Measurements from ENCODE around the gene TEX53.
A peak's percentile ranks its signal among the peaks of the same experiment; 100 is the strongest.

The TEX53 gene

DNA sequence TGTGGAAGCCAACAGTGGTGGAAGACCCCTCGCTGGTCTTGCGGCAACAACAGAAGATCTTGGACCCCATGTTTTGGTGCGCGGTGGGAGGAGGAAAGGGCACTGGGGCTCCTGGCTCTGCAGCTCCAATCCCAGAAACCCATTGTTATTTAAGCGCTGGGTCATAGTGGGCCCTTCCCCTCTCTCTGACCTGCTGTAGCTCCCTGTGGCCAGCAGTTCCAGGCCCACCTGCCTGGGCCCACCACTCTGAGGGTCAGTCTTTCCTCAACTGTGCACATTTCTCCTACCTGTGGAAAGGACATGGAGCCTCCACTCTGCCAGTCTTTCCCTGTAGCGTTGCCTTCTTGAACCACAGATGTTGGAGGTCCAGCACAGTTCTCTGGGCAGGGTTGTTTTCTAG lies at the start of gene TEX53:
Gene TEX53, minus strand, starts transcription at position 101 of the 400 bp plus-strand sequence. Its CDS starts 31 bp downstream, at position 70.
- Histone ChIP-seq H3K4me2 (ENCODE audit: low read length) (no peak within 1 kb of the TSS), H3K9me3 (ENCODE audit: insufficient read depth, low read length) (no peaks in the 10 kb centered on the region), H2AFZ (ENCODE audit: low read depth, low read length) (no peak within 1 kb of the TSS), H4K20me1 (ENCODE audit: insufficient read depth, low read length) (no peaks in the 10 kb centered on the region), H3K79me2 (ENCODE audit: low read length) (no peaks in the 10 kb centered on the region), H3K36me3 (replicated peaks; ENCODE audit: low read depth, low read length) (peaks cover 13% of the 10 kb centered on the region), H3K27ac (ENCODE audit: low read length) (no peak within 1 kb of the TSS), H3K27me3 (ENCODE audit: low read depth, low read length) (no peaks in the 10 kb centered on the region), H3K9ac (ENCODE audit: low read length) (no peak within 1 kb of the TSS), H3K4me3 (ENCODE audit: low read length) (no peak within 1 kb of the TSS), H3K4me1 (ENCODE audit: low read length) (peaks cover 13% of the 10 kb centered on the region)
- TF ChIP-seq, protein P1, sequence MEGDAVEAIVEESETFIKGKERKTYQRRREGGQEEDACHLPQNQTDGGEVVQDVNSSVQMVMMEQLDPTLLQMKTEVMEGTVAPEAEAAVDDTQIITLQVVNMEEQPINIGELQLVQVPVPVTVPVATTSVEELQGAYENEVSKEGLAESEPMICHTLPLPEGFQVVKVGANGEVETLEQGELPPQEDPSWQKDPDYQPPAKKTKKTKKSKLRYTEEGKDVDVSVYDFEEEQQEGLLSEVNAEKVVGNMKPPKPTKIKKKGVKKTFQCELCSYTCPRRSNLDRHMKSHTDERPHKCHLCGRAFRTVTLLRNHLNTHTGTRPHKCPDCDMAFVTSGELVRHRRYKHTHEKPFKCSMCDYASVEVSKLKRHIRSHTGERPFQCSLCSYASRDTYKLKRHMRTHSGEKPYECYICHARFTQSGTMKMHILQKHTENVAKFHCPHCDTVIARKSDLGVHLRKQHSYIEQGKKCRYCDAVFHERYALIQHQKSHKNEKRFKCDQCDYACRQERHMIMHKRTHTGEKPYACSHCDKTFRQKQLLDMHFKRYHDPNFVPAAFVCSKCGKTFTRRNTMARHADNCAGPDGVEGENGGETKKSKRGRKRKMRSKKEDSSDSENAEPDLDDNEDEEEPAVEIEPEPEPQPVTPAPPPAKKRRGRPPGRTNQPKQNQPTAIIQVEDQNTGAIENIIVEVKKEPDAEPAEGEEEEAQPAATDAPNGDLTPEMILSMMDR (IDR thresholded peaks at IDR 0.05; ENCODE audit: low read depth, low read length) = no peak

DNA sequence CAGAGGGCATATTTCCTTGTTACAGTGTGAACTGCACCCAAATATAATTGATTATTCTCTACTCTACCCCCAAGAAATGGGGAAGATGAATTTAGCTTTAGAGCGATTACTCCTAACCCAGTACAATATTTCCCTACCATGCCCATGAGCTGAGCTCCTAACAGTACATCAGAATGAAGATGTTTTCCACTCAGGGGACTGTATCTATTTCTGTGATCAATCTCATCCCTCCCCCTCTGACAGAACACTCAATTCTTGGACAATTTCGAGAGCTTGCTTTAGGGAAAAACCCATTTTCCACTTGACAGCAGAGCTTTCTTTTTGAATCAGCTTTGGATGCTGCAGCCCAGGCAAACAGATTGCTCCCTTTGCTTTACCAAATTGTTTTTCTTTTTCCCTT lies 49.1 kb upstream of the TEX53 start:
- Histone ChIP-seq H3K4me3 (ENCODE audit: low read length) (no peak overlapping the region), H3K4me2 (ENCODE audit: low read length) (no peak overlapping the region), H3K79me2 (ENCODE audit: low read length) (no peaks in the 10 kb centered on the region), H3K9me3 (ENCODE audit: insufficient read depth, low read length) (no peaks in the 10 kb centered on the region), H3K9ac (ENCODE audit: low read length) (no peak overlapping the region), H4K20me1 (ENCODE audit: insufficient read depth, low read length) (peaks cover 28% of the 10 kb centered on the region), H3K36me3 (replicated peaks; ENCODE audit: low read depth, low read length) (no peaks in the 10 kb centered on the region), H3K27ac (ENCODE audit: low read length) (no peak overlapping the region), H3K27me3 (ENCODE audit: low read depth, low read length) (peaks cover 88% of the 10 kb centered on the region), H3K4me1 (ENCODE audit: low read length) (no peaks in the 10 kb centered on the region), H2AFZ (ENCODE audit: low read depth, low read length) (no peak overlapping the region)
- TF ChIP-seq, protein P1 (IDR thresholded peaks at IDR 0.05; ENCODE audit: low read depth, low read length) = no peak
- TF ChIP-seq EZH2phosphoT487 (IDR thresholded peaks at IDR 0.05; ENCODE audit: low read depth) = no peak

DNA sequence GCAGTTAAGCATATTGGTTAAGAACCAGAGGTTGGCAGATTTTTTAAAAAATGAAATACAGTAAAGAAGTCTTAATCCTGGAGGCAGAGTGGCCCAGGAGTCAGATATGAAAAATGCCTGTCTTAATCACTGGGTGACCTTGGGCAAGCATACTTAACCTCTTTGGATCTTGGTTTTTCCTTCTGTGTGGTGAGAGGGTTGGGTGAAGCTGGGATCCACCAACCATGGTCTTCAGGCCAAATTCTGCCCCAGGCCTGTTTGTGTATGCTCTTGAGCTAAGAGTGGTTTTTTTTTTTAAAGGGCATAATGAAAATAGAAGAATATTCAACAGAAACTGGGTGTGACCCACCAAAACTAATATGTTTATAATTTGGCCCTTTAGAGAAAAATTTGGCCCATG lies 44.4 kb upstream of the TEX53 start:
- Histone ChIP-seq H3K36me3 (replicated peaks; ENCODE audit: low read depth, low read length) (no peaks in the 10 kb centered on the region), H3K27ac (ENCODE audit: low read length) (no peak overlapping the region), H3K9me3 (ENCODE audit: insufficient read depth, low read length) (no peaks in the 10 kb centered on the region), H3K9ac (ENCODE audit: low read length) (no peak overlapping the region), H3K4me3 (ENCODE audit: low read length) (no peak overlapping the region), H3K27me3 (ENCODE audit: low read depth, low read length) (peaks cover 89% of the 10 kb centered on the region), H4K20me1 (ENCODE audit: insufficient read depth, low read length) (peaks cover 69% of the 10 kb centered on the region), H3K4me2 (ENCODE audit: low read length) (no peak overlapping the region), H3K4me1 (ENCODE audit: low read length) (peaks cover 26% of the 10 kb centered on the region), H3K79me2 (ENCODE audit: low read length) (no peaks in the 10 kb centered on the region), H2AFZ (ENCODE audit: low read depth, low read length) (no peak overlapping the region)
- TF ChIP-seq EZH2phosphoT487 (IDR thresholded peaks at IDR 0.05; ENCODE audit: low read depth) = no peak
- TF ChIP-seq, protein P1 (IDR thresholded peaks at IDR 0.05; ENCODE audit: low read depth, low read length) = no peak

DNA sequence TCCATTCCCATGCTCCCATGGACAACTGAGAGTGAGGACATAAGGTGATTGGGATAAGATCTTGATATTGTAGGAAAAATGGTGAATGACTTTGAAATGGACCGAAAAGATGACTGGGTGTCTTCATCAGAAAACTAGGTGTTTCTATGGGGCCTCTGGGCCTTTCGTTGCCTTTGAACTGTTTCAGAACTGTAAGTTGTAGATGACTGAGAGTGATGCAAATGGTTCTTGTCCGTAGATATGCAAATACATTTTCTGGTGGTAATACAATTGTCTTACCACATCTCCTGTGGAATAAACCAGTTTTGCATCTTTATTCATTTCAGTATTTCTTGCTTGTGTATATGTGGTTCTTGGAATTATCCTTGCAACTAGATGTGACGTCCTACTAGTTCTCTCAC lies 40.3 kb upstream of the TEX53 start:
- Histone ChIP-seq H2AFZ (ENCODE audit: low read depth, low read length) (no peak overlapping the region), H3K9me3 (ENCODE audit: insufficient read depth, low read length) (no peaks in the 10 kb centered on the region), H4K20me1 (ENCODE audit: insufficient read depth, low read length) (peaks cover 75% of the 10 kb centered on the region), H3K4me2 (ENCODE audit: low read length) (peak overlapping the region; percentile 80), H3K4me3 (ENCODE audit: low read length) (peak overlapping the region; percentile 57), H3K9ac (ENCODE audit: low read length) (no peak overlapping the region), H3K27ac (ENCODE audit: low read length) (no peak overlapping the region), H3K79me2 (ENCODE audit: low read length) (no peaks in the 10 kb centered on the region), H3K36me3 (replicated peaks; ENCODE audit: low read depth, low read length) (no peaks in the 10 kb centered on the region), H3K4me1 (ENCODE audit: low read length) (peaks cover 50% of the 10 kb centered on the region), H3K27me3 (ENCODE audit: low read depth, low read length) (peaks cover 81% of the 10 kb centered on the region)
- no peak for TF ChIP-seq EZH2phosphoT487 (IDR thresholded peaks at IDR 0.05; ENCODE audit: low read depth)
- TF ChIP-seq, protein P1 (IDR thresholded peaks at IDR 0.05; ENCODE audit: low read depth, low read length) = no peak

All from OCI-LY3 (cell line).